ENCODE measurements around the gene COPS6.

Gene COPS6

GRCh38 chr7:100088095-100088620, 611 bp upstream of the COPS6 start:
- DNase-seq (ENCODE audit: insufficient read length, low spot score), result no peak
- FAIRE-seq, result no peak
- no peak for TF ChIP-seq CTCF (IDR thresholded peaks at IDR 0.05; ENCODE audit: insufficient read depth, missing control alignments)

GRCh38 chr7:100089458-100090196, 858 bp downstream of the COPS6 start:
- no peak for TF ChIP-seq CTCF (IDR thresholded peaks at IDR 0.05; ENCODE audit: insufficient read depth, missing control alignments)
- DNase-seq (ENCODE audit: insufficient read length, low spot score) (no peak), FAIRE-seq (no peak)

GRCh38 chr7:100090527-100091410, 2.0 kb downstream of the COPS6 start:
- DNase-seq (ENCODE audit: insufficient read length, low spot score) (no peak), FAIRE-seq (peak; percentile 38)
- no peak for TF ChIP-seq CTCF (IDR thresholded peaks at IDR 0.05; ENCODE audit: insufficient read depth, missing control alignments)

GRCh38 chr7:100091411-100092181, 2.8 kb downstream of the COPS6 start:
- no peak for FAIRE-seq
- no peak for DNase-seq (ENCODE audit: insufficient read length, low spot score)
- TF ChIP-seq CTCF (IDR thresholded peaks at IDR 0.05; ENCODE audit: insufficient read depth, missing control alignments), result no peak

- no peak for FAIRE-seq
- no peak for TF ChIP-seq CTCF (IDR thresholded peaks at IDR 0.05; ENCODE audit: insufficient read depth, missing control alignments)
- DNase-seq (ENCODE audit: insufficient read length, low spot score), result no peak
Measured at GRCh38 chr7:100093054-100093453, 4.3 kb downstream of the COPS6 start.

GRCh38 chr7:100093498-100093897, 4.7 kb downstream of the COPS6 start:
- no peak for TF ChIP-seq CTCF (IDR thresholded peaks at IDR 0.05; ENCODE audit: insufficient read depth, missing control alignments)
- DNase-seq (ENCODE audit: insufficient read length, low spot score) (no peak), FAIRE-seq (no peak)

Data from D721Med (cell line).